Stimulated activated naive B cell treated with anti-CD40 and anti-IgM and Interleukin-4, amounts not matched to agents 10 μg/mL and 1 μg/mL and 100 μg/mL, for 72 hours (primary cell): ENCODE results near the gene RAD51AP1.
A peak's percentile ranks its signal among the peaks of the same experiment; 100 is the strongest.

Experiments used
- ATAC-seq, 2 donors: fragments of 150-1000 bp; cut with Tn5 transposase; replicated peaks; 2 replicates each; pipeline ENCODE4 v1.10.0; 2021; ENCODE audit warnings: moderate library complexity in 1 of 2
- DNase-seq: peaks from one replicate; pipeline ENCODE4 v3.0.0; 2021
- H3K27ac Mint-ChIP-seq: one replicate; pipeline ENCODE4 v1.8.0; 2022; ENCODE audit warnings: mild to moderate bottlenecking, mixed read lengths
- H3K27me3 Mint-ChIP-seq, 2 donors: one replicate each; pipeline ENCODE4 v1.8.0; 2022; ENCODE audit warnings: mixed read lengths in 2 of 2
- H3K36me3 Mint-ChIP-seq, 2 donors: one replicate each; pipeline ENCODE4 v1.8.0; 2022; ENCODE audit warnings: mixed read lengths in 2 of 2, mild to moderate bottlenecking in 1 of 2
- H3K4me1 Mint-ChIP-seq, 2 donors: one replicate each; pipeline ENCODE4 v1.8.0; 2022; ENCODE audit warnings: mixed read lengths in 2 of 2, mild to moderate bottlenecking in 1 of 2
- H3K4me3 Mint-ChIP-seq, 2 donors: one replicate each; pipeline ENCODE4 v1.8.0; 2022; ENCODE audit warnings: mild to moderate bottlenecking in 2 of 2, mixed read lengths in 2 of 2, moderate library complexity in 1 of 2
- H3K9me3 Mint-ChIP-seq, 2 donors: one replicate each; pipeline ENCODE4 v1.8.0; 2022; ENCODE audit warnings: mixed read lengths in 2 of 2, mild to moderate bottlenecking in 1 of 2

The RAD51AP1 gene

DNA sequence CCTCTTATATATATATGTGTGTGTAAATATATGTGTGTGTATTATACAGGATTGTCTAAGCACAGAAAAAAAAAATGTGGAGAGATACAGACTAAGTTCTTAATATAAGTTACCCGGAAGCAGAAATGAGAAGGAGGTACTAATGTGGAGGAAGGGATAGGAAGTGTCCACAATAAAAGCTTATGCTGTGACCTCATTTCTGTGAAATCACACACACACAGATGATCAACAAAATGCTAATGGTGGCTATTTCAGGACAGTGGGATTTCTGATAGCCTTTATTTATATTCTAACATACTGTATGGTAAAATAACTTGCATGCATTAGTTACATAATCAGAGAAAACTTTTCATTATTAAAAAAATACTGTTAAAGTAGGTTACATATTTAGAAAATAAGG, 8.5 kb upstream of the RAD51AP1 start:
- no peak for ATAC-seq
- no peak overlapping the region for H3K4me3 Mint-ChIP-seq
- H3K27ac Mint-ChIP-seq = peak overlapping the region; percentile 37
- H3K27me3 Mint-ChIP-seq = no peaks in the 10 kb centered on the region
- peaks cover 0 to 6% of the 10 kb centered on the region in 2 donors for H3K4me1 Mint-ChIP-seq
- no peaks in the 10 kb centered on the region for H3K9me3 Mint-ChIP-seq
- H3K36me3 Mint-ChIP-seq = peaks cover 11 to 13% of the 10 kb centered on the region in 2 donors
- DNase-seq = no peak

- no peaks in the 10 kb centered on the region for H3K27me3 Mint-ChIP-seq
- H3K27ac Mint-ChIP-seq = no peak overlapping the region
- H3K9me3 Mint-ChIP-seq = no peaks in the 10 kb centered on the region
- no peak for DNase-seq
- H3K4me3 Mint-ChIP-seq = no peak overlapping the region
- ATAC-seq = no peak
- H3K4me1 Mint-ChIP-seq = peaks cover 0 to 6% of the 10 kb centered on the region in 2 donors
- peaks cover 8 to 10% of the 10 kb centered on the region in 2 donors for H3K36me3 Mint-ChIP-seq
Observed at GRCh38 chr12:4530982-4531586, 7.6 kb upstream of the RAD51AP1 start.

DNA sequence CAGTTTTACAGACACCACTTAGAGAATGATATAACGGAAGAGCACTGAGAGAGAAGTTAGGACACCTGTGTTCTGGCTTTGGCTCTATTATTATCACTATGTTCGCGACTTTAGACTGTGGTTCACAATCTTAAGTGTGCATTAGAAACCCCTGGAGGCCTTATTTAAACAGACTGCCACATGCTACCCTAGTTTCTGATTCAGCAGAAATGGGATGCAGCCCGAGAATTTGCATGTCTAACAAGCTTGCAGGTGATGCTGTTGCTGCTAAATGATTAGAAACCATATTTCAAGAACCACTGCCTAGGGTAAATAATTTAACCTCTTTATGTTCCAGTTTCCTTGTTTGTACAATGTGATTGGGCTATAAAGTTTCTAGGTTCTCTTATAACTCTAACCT, 3.6 kb upstream of the RAD51AP1 start:
- Mint-ChIP-seq H3K4me3 (no peak overlapping the region), H3K4me1 (peaks cover 13 to 27% of the 10 kb centered on the region in 2 donors), H3K9me3 (no peaks in the 10 kb centered on the region), H3K27me3 (no peaks in the 10 kb centered on the region), H3K27ac (no peak overlapping the region), H3K36me3 (peaks cover 1 to 4% of the 10 kb centered on the region in 2 donors)
- ATAC-seq (no peak), DNase-seq (no peak)

GRCh38 chr12:4535871-4536270, 2.8 kb upstream of the RAD51AP1 start:
- no peak for ATAC-seq
- Mint-ChIP-seq H3K4me3 (no peak overlapping the region), H3K27me3 (no peaks in the 10 kb centered on the region), H3K9me3 (no peaks in the 10 kb centered on the region), H3K36me3 (peaks cover 0 to 1% of the 10 kb centered on the region in 2 donors), H3K4me1 (peaks cover 13 to 25% of the 10 kb centered on the region in 2 donors), H3K27ac (no peak overlapping the region)
- DNase-seq = no peak

- Mint-ChIP-seq H3K27ac (peak overlapping the region; percentile 99), H3K9me3 (no peaks in the 10 kb centered on the region), H3K36me3 (peaks cover 1 to 7% of the 10 kb centered on the region in 2 donors), H3K4me3 (peak overlapping the region; percentile 89 to 98), H3K4me1 (peaks cover 13 to 25% of the 10 kb centered on the region in 2 donors), H3K27me3 (no peaks in the 10 kb centered on the region)
- no peak for DNase-seq
- no peak for ATAC-seq
Observed at GRCh38 chr12:4539167-4539870, 629 bp downstream of the RAD51AP1 start.

- ATAC-seq (no peak), DNase-seq (no peak)
- peaks cover 15 to 30% of the 10 kb centered on the region in 2 donors for H3K4me1 Mint-ChIP-seq
- peaks cover 7 to 15% of the 10 kb centered on the region in 2 donors for H3K36me3 Mint-ChIP-seq
- H3K27ac Mint-ChIP-seq = no peak overlapping the region
- peak overlapping the region; percentile 89 to 98 for H3K4me3 Mint-ChIP-seq
- H3K9me3 Mint-ChIP-seq = no peaks in the 10 kb centered on the region
- H3K27me3 Mint-ChIP-seq = no peaks in the 10 kb centered on the region
Observed at GRCh38 chr12:4540170-4540569, 1.5 kb downstream of the RAD51AP1 start.

DNA sequence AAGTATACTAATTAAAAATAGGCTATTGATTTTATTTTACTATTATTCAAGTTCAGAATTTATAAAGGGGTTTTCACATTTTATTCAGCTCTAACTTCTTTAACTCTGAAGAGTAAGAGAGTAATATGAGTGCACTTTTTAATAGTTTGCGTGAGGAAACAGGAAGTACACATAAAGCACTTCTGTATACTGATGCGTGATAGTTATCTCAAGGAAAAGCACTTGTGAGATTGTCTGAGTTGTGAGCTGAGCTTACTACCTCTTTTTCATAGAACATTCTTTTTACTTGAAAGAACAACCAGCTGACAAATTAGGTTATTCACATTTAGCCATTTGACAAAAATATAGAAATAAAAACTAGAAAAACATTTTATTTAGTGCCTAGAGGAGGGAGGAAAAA, 1.9 kb downstream of the RAD51AP1 start:
- H3K9me3 Mint-ChIP-seq = no peaks in the 10 kb centered on the region
- DNase-seq (no peak), ATAC-seq (no peak)
- H3K27ac Mint-ChIP-seq = no peak overlapping the region
- H3K4me1 Mint-ChIP-seq = peaks cover 16 to 32% of the 10 kb centered on the region in 2 donors
- no peak overlapping the region for H3K4me3 Mint-ChIP-seq
- peaks cover 7 to 17% of the 10 kb centered on the region in 2 donors for H3K36me3 Mint-ChIP-seq
- H3K27me3 Mint-ChIP-seq = no peaks in the 10 kb centered on the region

DNA sequence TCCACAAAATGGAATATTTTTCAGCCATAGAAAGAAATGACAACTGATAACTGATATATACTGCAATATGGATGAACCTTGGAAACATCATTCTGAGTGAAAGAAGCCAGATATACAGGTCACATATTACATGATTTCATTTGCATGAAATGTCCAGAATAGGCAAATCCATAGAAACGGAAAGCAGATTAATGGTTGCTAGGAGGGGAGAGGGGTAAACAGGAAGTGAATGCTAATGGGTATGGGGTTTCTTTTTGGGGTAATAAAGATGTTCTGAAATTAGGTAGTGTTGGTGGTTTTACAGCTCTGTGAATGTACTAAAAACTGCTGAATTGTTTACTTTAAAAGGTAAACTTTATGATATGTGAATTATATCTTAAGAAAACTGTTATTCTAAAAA, 6.5 kb downstream of the RAD51AP1 start:
- no peaks in the 10 kb centered on the region for H3K27me3 Mint-ChIP-seq
- no peak overlapping the region for H3K4me3 Mint-ChIP-seq
- H3K4me1 Mint-ChIP-seq = peaks cover 3 to 6% of the 10 kb centered on the region in 2 donors
- DNase-seq = no peak
- H3K9me3 Mint-ChIP-seq = no peaks in the 10 kb centered on the region
- H3K36me3 Mint-ChIP-seq = peaks cover 20 to 42% of the 10 kb centered on the region in 2 donors
- no peak for ATAC-seq
- H3K27ac Mint-ChIP-seq = no peak overlapping the region

DNA sequence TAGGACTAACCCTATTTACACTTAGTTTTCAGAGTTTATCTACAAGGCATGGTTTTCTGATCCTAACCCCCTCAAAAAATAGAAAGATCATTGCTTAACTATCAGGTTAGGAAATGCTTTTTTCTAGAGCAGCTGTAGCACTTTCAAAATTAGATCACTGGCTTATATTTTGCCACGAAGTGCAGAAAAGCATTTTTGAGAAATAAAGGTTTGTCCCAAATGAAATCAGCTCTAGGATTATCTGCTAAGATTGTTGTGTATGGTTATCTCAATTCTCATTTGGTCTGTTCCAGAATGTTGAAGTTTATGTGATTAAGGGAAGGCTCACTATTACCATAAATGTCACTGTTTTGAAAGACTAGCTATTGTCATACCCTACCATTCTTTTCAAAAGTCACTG, 13.5 kb downstream of the RAD51AP1 start:
- Mint-ChIP-seq H3K4me3 (no peak overlapping the region), H3K4me1 (no peaks in the 10 kb centered on the region), H3K9me3 (no peaks in the 10 kb centered on the region), H3K36me3 (peaks cover 22 to 33% of the 10 kb centered on the region in 2 donors), H3K27ac (no peak overlapping the region), H3K27me3 (no peaks in the 10 kb centered on the region)
- no peak for DNase-seq
- ATAC-seq = no peak

DNA sequence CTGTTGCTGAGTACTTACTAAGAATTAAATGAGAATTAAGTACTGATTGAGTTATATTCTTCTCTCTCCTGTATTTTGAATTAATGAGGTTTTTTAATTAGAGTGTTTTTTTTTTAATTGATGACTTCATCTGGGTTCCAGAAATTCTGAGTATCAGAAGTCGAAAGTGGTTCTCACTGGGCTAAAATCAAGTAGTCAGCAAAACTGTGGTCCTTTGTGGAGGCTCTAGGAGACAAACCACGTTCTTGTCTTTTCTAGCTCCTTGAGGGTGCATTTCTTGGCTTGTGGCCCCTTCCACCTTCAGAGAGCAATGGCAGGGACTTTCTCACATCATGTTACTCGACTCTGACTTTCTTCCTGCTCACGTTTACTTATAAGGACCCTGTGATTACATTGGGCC, 15.3 kb downstream of the RAD51AP1 start:
- no peaks in the 10 kb centered on the region for H3K4me1 Mint-ChIP-seq
- peaks cover 14 to 25% of the 10 kb centered on the region in 2 donors for H3K36me3 Mint-ChIP-seq
- ATAC-seq (no peak), DNase-seq (no peak)
- no peaks in the 10 kb centered on the region for H3K27me3 Mint-ChIP-seq
- H3K9me3 Mint-ChIP-seq = no peaks in the 10 kb centered on the region
- H3K27ac Mint-ChIP-seq = no peak overlapping the region
- H3K4me3 Mint-ChIP-seq = no peak overlapping the region

- DNase-seq (no peak), ATAC-seq (no peak)
- no peaks in the 10 kb centered on the region for H3K27me3 Mint-ChIP-seq
- H3K4me1 Mint-ChIP-seq = no peaks in the 10 kb centered on the region
- no peaks in the 10 kb centered on the region for H3K9me3 Mint-ChIP-seq
- no peak overlapping the region for H3K4me3 Mint-ChIP-seq
- no peak overlapping the region for H3K27ac Mint-ChIP-seq
- H3K36me3 Mint-ChIP-seq = peaks cover 14 to 16% of the 10 kb centered on the region in 2 donors
Observed at GRCh38 chr12:4555804-4556203, 17.1 kb downstream of the RAD51AP1 start.

DNA sequence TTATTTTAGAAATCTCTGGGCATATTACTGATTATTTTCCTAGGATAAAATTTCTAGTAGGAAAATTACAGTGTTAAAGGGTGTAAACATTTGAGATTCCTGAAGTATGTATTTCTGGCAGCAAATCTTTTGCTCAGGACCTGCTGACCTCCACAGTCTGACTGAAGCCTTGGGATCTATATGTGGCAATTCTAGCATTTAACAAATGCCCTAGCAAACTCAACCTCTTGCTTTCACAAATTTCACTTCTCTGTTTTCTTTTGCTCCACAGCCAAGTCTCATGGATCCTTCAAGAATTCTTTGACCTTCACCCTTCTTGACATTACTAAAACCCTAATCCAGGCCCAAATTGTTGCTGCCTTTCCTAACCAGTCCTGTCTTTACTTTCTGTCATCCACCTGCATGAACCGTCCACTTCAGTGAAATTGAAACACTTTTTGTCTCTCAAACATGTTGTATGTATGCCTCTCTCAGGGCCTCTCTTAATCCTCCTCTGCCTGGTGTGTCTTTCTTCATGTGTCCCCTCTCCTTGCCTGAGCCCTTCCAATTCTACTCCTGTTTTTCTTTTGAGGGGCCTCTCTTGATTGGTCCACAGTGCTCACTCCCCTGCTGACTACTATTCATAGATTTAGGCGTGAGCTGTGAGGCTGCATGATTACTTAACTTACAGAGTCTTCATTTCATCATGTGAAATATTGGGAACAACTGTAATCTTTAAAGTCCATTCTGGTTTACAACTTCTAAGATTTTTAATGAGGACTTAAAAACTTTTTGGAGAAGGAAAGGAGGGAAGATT, 18.2 kb downstream of the RAD51AP1 start:
- no peaks in the 10 kb centered on the region for H3K27me3 Mint-ChIP-seq
- no peak overlapping the region for H3K4me3 Mint-ChIP-seq
- ATAC-seq (no peak), DNase-seq (no peak)
- peaks cover 12 to 20% of the 10 kb centered on the region in 2 donors for H3K36me3 Mint-ChIP-seq
- H3K27ac Mint-ChIP-seq = no peak overlapping the region
- H3K9me3 Mint-ChIP-seq = no peaks in the 10 kb centered on the region
- H3K4me1 Mint-ChIP-seq = peaks cover 0 to 2% of the 10 kb centered on the region in 2 donors

DNA sequence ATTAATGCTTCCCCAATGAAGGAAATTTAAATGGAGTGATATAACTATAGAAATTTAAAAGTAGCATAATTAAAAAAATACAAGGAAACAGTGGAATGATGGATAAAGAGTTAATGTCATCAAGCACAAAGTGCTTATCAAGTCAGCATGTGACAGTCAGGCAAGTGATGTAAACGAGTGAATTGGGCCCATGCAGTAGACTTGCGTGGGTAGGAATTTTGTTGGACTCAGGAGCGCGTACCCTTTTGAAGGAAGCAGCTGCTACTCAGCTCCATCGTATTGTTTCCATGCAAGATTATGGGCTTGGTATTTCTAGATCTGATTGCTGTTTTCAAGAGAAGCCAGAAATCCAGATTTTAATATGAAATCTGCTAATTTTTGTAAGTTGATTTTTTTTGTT, 18.9 kb downstream of the RAD51AP1 start:
- Mint-ChIP-seq H3K9me3 (peaks cover 0 to 1% of the 10 kb centered on the region in 2 donors), H3K36me3 (peaks cover 12 to 20% of the 10 kb centered on the region in 2 donors), H3K27ac (no peak overlapping the region), H3K27me3 (no peaks in the 10 kb centered on the region), H3K4me3 (no peak overlapping the region), H3K4me1 (peaks cover 6 to 9% of the 10 kb centered on the region in 2 donors)
- no peak for DNase-seq
- ATAC-seq = no peak

GRCh38 chr12:4558171-4558570, 19.5 kb downstream of the RAD51AP1 start:
- Mint-ChIP-seq H3K27me3 (no peaks in the 10 kb centered on the region), H3K27ac (no peak overlapping the region), H3K9me3 (peaks cover 0 to 1% of the 10 kb centered on the region in 2 donors), H3K36me3 (peaks cover 12 to 20% of the 10 kb centered on the region in 2 donors), H3K4me3 (no peak overlapping the region), H3K4me1 (peaks cover 9 to 15% of the 10 kb centered on the region in 2 donors)
- no peak for DNase-seq
- ATAC-seq = no peak
